MCF 10A (cell line): ENCODE data around the gene ANO2. TPM values are rescaled to one million over a fixed set of nuclear protein-coding genes. Genes with fewer than 3 reads are reported as not detected.

ENCODE experiments used
- BruUV-seq: library from RNA; stranded (reverse); fragments of 400-500 nt; replicated peaks from 2 replicates; lab custom pipeline; 2021; lab: Mats Ljungman, UMichigan
- CTCF ChIA-PET: fragments of 300-600 bp; sonication (Branson Sonifier 250); formaldehyde crosslinking; extraction: SDS; loops from one replicate; lab custom pipeline; 2021; ENCODE audit warnings: antibody characterized with exemption, inconsistent platforms; lab: Yijun Ruan, JAX
- POLR2A ChIA-PET: fragments of 300-600, 350-650 bp; sonication (Branson Sonifier 250); formaldehyde crosslinking; extraction: SDS; loops from one replicate; lab custom pipeline; 2020; ENCODE audit warnings: antibody characterized with exemption, inconsistent platforms; lab: Yijun Ruan, JAX
- DNase-seq: peaks from one replicate; pipeline ENCODE4 v3.0.0-alpha.2; 2018; ENCODE audit not compliant: unreplicated experiment
- H3K27ac Mint-ChIP-seq: one replicate; pipeline ENCODE4 v1.8.0; 2022; ENCODE audit warnings: mild to moderate bottlenecking, low read depth, mixed read lengths; ENCODE audit not compliant: unreplicated experiment
- H3K27me3 Mint-ChIP-seq: one replicate; pipeline ENCODE4 v1.8.0; 2022; ENCODE audit warnings: mixed read lengths; ENCODE audit not compliant: insufficient read depth, unreplicated experiment
- H3K36me3 Mint-ChIP-seq: one replicate; pipeline ENCODE4 v1.8.0; 2022; ENCODE audit warnings: mild to moderate bottlenecking, moderate library complexity, mixed read lengths; ENCODE audit not compliant: insufficient read depth, unreplicated experiment
- H3K4me1 Mint-ChIP-seq: one replicate; pipeline ENCODE4 v1.8.0; 2022; ENCODE audit warnings: mixed read lengths; ENCODE audit not compliant: insufficient read depth, unreplicated experiment
- H3K4me3 Mint-ChIP-seq: one replicate; pipeline ENCODE4 v1.8.0; 2022; ENCODE audit warnings: mild to moderate bottlenecking, moderate library complexity, mixed read lengths; ENCODE audit not compliant: unreplicated experiment
- H3K9me3 Mint-ChIP-seq: one replicate; pipeline ENCODE4 v1.8.0; 2022; ENCODE audit warnings: mixed read lengths; ENCODE audit not compliant: unreplicated experiment
- intact Hi-C: fragments of 100-400 bp; cut with micrococcal nuclease; formaldehyde crosslinking; loops from 2 replicates; pipeline ENCODE4 v1.14.1; 2022
- total RNA-seq: library from RNA; stranded (reverse); gene quantifications from 2 replicates; pipeline ENCODE4 v1.2.3, GENCODE V29; 2022
- TF ChIP-seq, protein P1 (sequence below): fragments of 200-600 bp; IDR thresholded peaks from one replicate; pipeline ENCODE4 v1.8.0; 2022; ENCODE audit warnings: antibody characterized with exemption, mild to moderate bottlenecking; ENCODE audit not compliant: unreplicated experiment

ANO2 gene
- total RNA-seq, 1 experiment from 2014 or later, result not detected

DNA sequence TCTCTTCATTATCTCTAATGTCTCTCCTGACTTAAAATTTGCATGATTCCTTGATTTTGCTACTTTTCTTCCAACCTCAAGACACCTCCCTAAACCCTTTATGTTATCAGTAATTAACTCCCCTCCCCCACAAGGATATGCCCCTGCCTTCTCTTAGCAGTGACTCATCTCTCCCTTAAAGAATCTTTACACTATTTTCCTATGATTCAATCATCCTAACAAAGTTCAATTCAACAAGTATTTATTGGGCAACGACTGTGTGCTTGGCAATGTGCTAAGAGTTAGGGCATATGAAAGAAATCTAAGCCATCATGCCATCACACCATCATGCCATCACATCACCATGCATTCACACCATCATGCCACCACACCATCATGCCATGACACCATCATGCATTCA is 80.1 kb downstream of the ANO2 start:
- ChIA-PET POLR2A (no interaction called here), CTCF (no interaction called here)
- Mint-ChIP-seq H3K4me1 (no peaks in the 10 kb centered on the region), H3K27ac (no peak overlapping the region), H3K36me3 (no peaks in the 10 kb centered on the region), H3K27me3 (no peaks in the 10 kb centered on the region), H3K4me3 (no peak overlapping the region), H3K9me3 (no peaks in the 10 kb centered on the region)
- TF ChIP-seq, protein P1, sequence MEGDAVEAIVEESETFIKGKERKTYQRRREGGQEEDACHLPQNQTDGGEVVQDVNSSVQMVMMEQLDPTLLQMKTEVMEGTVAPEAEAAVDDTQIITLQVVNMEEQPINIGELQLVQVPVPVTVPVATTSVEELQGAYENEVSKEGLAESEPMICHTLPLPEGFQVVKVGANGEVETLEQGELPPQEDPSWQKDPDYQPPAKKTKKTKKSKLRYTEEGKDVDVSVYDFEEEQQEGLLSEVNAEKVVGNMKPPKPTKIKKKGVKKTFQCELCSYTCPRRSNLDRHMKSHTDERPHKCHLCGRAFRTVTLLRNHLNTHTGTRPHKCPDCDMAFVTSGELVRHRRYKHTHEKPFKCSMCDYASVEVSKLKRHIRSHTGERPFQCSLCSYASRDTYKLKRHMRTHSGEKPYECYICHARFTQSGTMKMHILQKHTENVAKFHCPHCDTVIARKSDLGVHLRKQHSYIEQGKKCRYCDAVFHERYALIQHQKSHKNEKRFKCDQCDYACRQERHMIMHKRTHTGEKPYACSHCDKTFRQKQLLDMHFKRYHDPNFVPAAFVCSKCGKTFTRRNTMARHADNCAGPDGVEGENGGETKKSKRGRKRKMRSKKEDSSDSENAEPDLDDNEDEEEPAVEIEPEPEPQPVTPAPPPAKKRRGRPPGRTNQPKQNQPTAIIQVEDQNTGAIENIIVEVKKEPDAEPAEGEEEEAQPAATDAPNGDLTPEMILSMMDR, result no peak
- intact Hi-C loops, result no loop called here
- BruUV-seq, result no TSS peak
- DNase-seq, result no peak

DNA sequence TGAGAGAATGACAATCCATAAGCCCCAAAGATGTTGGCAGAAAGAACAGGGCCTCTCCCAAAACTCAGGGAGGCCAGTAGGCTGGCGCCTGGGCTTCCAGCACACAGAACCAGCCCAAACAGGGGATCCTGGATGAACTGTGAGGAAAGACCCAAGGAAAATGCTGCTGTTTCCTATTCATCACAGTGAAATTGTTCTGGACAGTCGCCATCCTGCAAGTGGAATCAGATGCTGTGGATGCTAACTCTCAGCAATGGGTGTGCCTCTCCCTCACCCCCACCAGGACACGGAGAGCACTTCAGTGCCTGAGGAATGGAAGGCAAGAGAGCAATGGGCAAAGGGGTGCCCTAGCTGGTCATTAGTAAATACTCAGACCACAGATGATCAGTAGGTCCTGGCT is 80.8 kb downstream of the ANO2 start:
- Mint-ChIP-seq H3K36me3 (no peaks in the 10 kb centered on the region), H3K4me1 (no peaks in the 10 kb centered on the region), H3K9me3 (no peaks in the 10 kb centered on the region), H3K27ac (no peak overlapping the region), H3K27me3 (no peaks in the 10 kb centered on the region), H3K4me3 (no peak overlapping the region)
- POLR2A ChIA-PET, result no interaction called here
- TF ChIP-seq, protein P1, result no peak
- intact Hi-C loops, result no loop called here
- CTCF ChIA-PET, result no interaction called here
- DNase-seq, result no peak
- no TSS peak for BruUV-seq

DNA sequence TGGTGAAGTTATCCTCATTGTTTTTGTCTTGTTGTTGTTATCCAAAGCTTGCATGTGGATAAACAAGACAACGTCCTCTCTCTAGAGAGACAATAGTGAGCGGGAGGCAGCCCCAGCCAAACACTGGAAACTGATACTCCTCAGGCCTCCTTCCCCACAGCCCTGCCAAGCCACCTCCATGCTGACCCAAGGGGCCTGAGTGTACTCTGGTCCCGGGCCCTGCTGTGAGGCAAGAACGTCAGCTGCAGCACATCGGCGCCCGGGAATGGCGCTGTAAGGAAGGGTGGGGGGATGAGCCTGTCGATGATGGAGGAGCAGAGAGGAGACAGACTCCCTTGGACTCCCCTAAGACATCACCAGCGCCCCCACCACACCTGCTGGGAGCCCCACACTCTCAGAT is 83.6 kb downstream of the ANO2 start:
- DNase-seq, result no peak
- POLR2A ChIA-PET, result no interaction called here

DNA sequence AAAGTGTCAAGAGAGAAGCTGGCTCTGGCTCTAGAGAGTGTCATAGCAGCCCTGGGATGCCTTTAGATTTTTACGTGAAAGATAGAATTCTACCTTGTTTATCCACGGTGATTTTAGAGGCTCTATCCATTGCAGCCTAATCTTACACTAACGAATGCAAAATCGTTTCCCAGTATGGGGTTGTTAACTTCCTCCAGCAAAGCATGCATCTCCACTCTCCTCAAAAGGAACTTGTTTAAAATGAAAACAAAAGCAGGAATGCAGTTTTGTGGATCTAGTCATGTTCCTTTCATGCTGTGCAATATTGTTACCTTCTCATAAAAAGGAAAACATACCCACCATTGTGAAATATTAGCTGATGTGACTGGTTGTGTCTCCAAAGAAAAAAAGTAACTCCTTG is 88.4 kb downstream of the ANO2 start:
- DNase-seq, result no peak
- peaks cover 11% of the 10 kb centered on the region for H3K9me3 Mint-ChIP-seq
- intact Hi-C loops, result no loop called here
- H3K27ac Mint-ChIP-seq, result no peak overlapping the region
- CTCF ChIA-PET, result no interaction called here
- no peak overlapping the region for H3K4me3 Mint-ChIP-seq
- no TSS peak for BruUV-seq
- no peaks in the 10 kb centered on the region for H3K4me1 Mint-ChIP-seq
- H3K36me3 Mint-ChIP-seq, result no peaks in the 10 kb centered on the region
- POLR2A ChIA-PET, result no interaction called here
- H3K27me3 Mint-ChIP-seq, result peaks cover 20% of the 10 kb centered on the region
- TF ChIP-seq, protein P1, result no peak

More for the DNA sequence above, 83.6 kb downstream of the ANO2 start:
- Mint-ChIP-seq H3K9me3 (no peaks in the 10 kb centered on the region), H3K27me3 (peaks cover 17% of the 10 kb centered on the region), H3K27ac (no peak overlapping the region), H3K4me1 (no peaks in the 10 kb centered on the region), H3K36me3 (no peaks in the 10 kb centered on the region), H3K4me3 (no peak overlapping the region)
- intact Hi-C loops, result no loop called here
- TF ChIP-seq, protein P1, result no peak
- no TSS peak for BruUV-seq
- CTCF ChIA-PET, result no interaction called here
